ENCODE data around the gene POLA1. TPM values are rescaled to one million over a fixed set of nuclear protein-coding genes. Genes with fewer than 3 reads are reported as not detected.

POLA1 gene
- total and polyA plus RNA-seq, 2 of the 4 experiments (the other 2 are of a cell fraction): 4.0 to 15.1 TPM

- TF ChIP-seq MAFK (IDR thresholded peaks at IDR 0.05; ENCODE audit: low read depth, low read length) (no peak), CEBPB (IDR thresholded peaks at IDR 0.05; ENCODE audit: low read depth, low read length) (no peak), USF2 (IDR thresholded peaks at IDR 0.05; ENCODE audit: low read depth, low read length) (no peak), NFE2L2 (IDR thresholded peaks at IDR 0.05; ENCODE audit: low read depth, low read length) (no peak)
Measured at GRCh38 chrX:25005382-25006185, 311.9 kb downstream of the POLA1 start (continued).

GRCh38 chrX:25006586-25007058, 312.9 kb downstream of the POLA1 start:
- in situ Hi-C loops (cut with MboI; ENCODE audit: low sequenced_read_pairs): no loop called here
- H2AK5ac ChIP-seq (ENCODE audit: low read depth, low read length): no peak overlapping the region
- BruUV-seq (replicated peaks): no TSS peak
- no peak overlapping the region for H4K5ac ChIP-seq (ENCODE audit: low read depth, low read length)
- H3K23ac ChIP-seq (ENCODE audit: low read depth, low read length): no peak overlapping the region
- H3K18ac ChIP-seq (ENCODE audit: low read depth, low read length): no peak overlapping the region
- H3K27ac ChIP-seq (ENCODE audit: insufficient read depth, low read length): no peak overlapping the region
- 0 out of 2 replicates have a peak overlapping the region, but pooled peaks have one; percentile 30 for H3K4me2 ChIP-seq (ENCODE audit: low read depth, low read length)
- CTCF ChIA-PET: no interaction called here
- no peaks in the 10 kb centered on the region for H3K79me1 ChIP-seq (ENCODE audit: low read depth in 1 of 2, low read length in 2 of 2)
- H3K9ac ChIP-seq (ENCODE audit: low read depth, low read length): no peak overlapping the region
- H3K4me3 ChIP-seq (ENCODE audit: insufficient read depth, low read depth, low read length): no peak overlapping the region
- POLR2A ChIA-PET (ENCODE audit: unreplicated experiment): no interaction called here
- H3K56ac ChIP-seq (ENCODE audit: extremely low read depth, insufficient read depth, low read length): no peak overlapping the region
- no peak overlapping the region for H2BK120ac ChIP-seq (ENCODE audit: low read depth, low read length)
- no CpG with 5 or more reads among the region's 7 CpGs for whole genome bisulfite sequencing, 2 experiments (ENCODE audit: extremely low coverage in 2 of 2, insufficient read length in 1 of 2)
- H2AFZ ChIP-seq (replicated peaks; ENCODE audit: low read length, poor library complexity): no peak overlapping the region
- H3K4me1 ChIP-seq (ENCODE audit: control insufficient read depth, insufficient read depth, low read length): no peaks in the 10 kb centered on the region; the same call in 1 of the 2 replicates
- TF ChIP-seq RCOR1 (IDR thresholded peaks at IDR 0.05; ENCODE audit: insufficient replicate concordance, low read length) (no peak), MAFK (IDR thresholded peaks at IDR 0.05; ENCODE audit: low read depth, low read length) (no peak), CTCF (conservative IDR thresholded peaks at IDR 0.05; ENCODE audit: low read depth, low read length) (no peak)
- no peak overlapping the region for H4K8ac ChIP-seq (ENCODE audit: low read depth in 2 of 2, low read length in 2 of 2)
- no peaks in the 10 kb centered on the region for H3K36me3 ChIP-seq (ENCODE audit: control insufficient read depth, insufficient read depth, low read length)
- dilution Hi-C loops (cut with HindIII; ENCODE audit: low sequenced_read_pairs, unreplicated experiment): no loop called here
- DNase-seq: no peak
- no peak overlapping the region for H2BK15ac ChIP-seq (ENCODE audit: low read depth, low read length)
- no peak for ATAC-seq (ENCODE audit: low read depth)
- no peak overlapping the region for H3K14ac ChIP-seq (replicated peaks; ENCODE audit: low read depth, low read length)
- no peaks in the 10 kb centered on the region for H4K20me1 ChIP-seq (ENCODE audit: insufficient read depth, low read length)
- no peak overlapping the region for H2BK5ac ChIP-seq (ENCODE audit: low read depth, low read length, poor library complexity, severe bottlenecking)
- H2BK20ac ChIP-seq (ENCODE audit: low read depth, low read length): no peak overlapping the region
- H2AK9ac ChIP-seq (replicated peaks; ENCODE audit: low read depth, low read length, poor library complexity): no peak overlapping the region
- no peak overlapping the region for H4K91ac ChIP-seq (ENCODE audit: insufficient read depth, low read depth, low read length)
- no peaks in the 10 kb centered on the region for H3K9me1 ChIP-seq (ENCODE audit: insufficient read depth, low read length)
- peaks cover 87% of the 10 kb centered on the region for H3K27me3 ChIP-seq (ENCODE audit: control insufficient read depth, insufficient read depth, low read length)
- peaks cover 7% of the 10 kb centered on the region for H3K9me3 ChIP-seq (ENCODE audit: control insufficient read depth, insufficient read depth, low read length)
- intact Hi-C loops (cut with micrococcal nuclease): no loop called here
- no peak overlapping the region for H3K4ac ChIP-seq (ENCODE audit: low read depth, low read length)

Data from IMR-90 (cell line).